Neural progenitor cell (in vitro differentiated cells): Measurements from ENCODE around the gene KLB. TPM values are rescaled to one million over a fixed set of nuclear protein-coding genes. Genes with fewer than 3 reads are reported as not detected.

Experiments
- DNase-seq: peaks from one replicate; pipeline ENCODE4 v3.0.0-alpha.2; 2016; ENCODE audit warnings: low spot score
- H2AFZ ChIP-seq: fragments of 200-600 bp; sonication (generic); replicated peaks from 2 replicates; pipeline ENCODE4 v1.6.1; 2016; ENCODE audit warnings: antibody characterized with exemption
- H3F3A ChIP-seq: fragments of 200-600 bp; sonication (generic); 2 replicates; pipeline ENCODE4 v1.6.1; 2016; ENCODE audit warnings: antibody characterized with exemption, low read depth
- H3K27ac ChIP-seq: fragments of 200-600 bp; sonication (generic); 2 replicates; pipeline ENCODE4 v1.5.1; 2016; ENCODE audit warnings: mild to moderate bottlenecking
- H3K27me3 ChIP-seq: fragments of 200-600 bp; sonication (generic); 2 replicates; pipeline ENCODE4 v1.6.1; 2016; ENCODE audit warnings: mild to moderate bottlenecking, moderate library complexity
- H3K36me3 ChIP-seq: fragments of 200-600 bp; sonication (generic); 2 replicates; pipeline ENCODE4 v1.5.1; 2016
- H3K4me1 ChIP-seq: fragments of 200-600 bp; sonication (generic); 2 replicates; pipeline ENCODE4 v1.6.1; 2016; ENCODE audit warnings: mixed run types
- H3K4me2 ChIP-seq: fragments of 200-600 bp; sonication (generic); 2 replicates; pipeline ENCODE4 v1.6.1; 2016
- H3K4me3 ChIP-seq: fragments of 200-600 bp; sonication (generic); 2 replicates; pipeline ENCODE4 v1.5.1; 2016
- H3K79me2 ChIP-seq: fragments of 200-600 bp; sonication (generic); 2 replicates; pipeline ENCODE4 v1.6.1; 2016; ENCODE audit warnings: low read depth
- H3K9ac ChIP-seq: fragments of 200-600 bp; sonication (generic); 2 replicates; pipeline ENCODE4 v1.6.1; 2016
- H3K9me3 ChIP-seq: fragments of 200-600 bp; sonication (generic); 2 replicates; pipeline ENCODE4 v1.5.1; 2016; ENCODE audit warnings: low read depth
- H4K20me1 ChIP-seq: fragments of 200-600 bp; sonication (generic); 2 replicates; pipeline ENCODE4 v1.6.1; 2016; ENCODE audit warnings: low read depth
- H3K27ac Mint-ChIP-seq: 3 replicates; pipeline ENCODE4 v1.8.0; 2021; ENCODE audit warnings: mixed read lengths
- H3K27me3 Mint-ChIP-seq: 2 replicates; pipeline ENCODE4 v1.8.0; 2022; ENCODE audit warnings: low read depth, mild to moderate bottlenecking, inconsistent platforms, moderate library complexity, mixed read lengths; ENCODE audit not compliant: insufficient read depth
- H3K36me3 Mint-ChIP-seq: 3 replicates; pipeline ENCODE4 v1.8.0; 2021; ENCODE audit warnings: mixed read lengths
- H3K4me1 Mint-ChIP-seq: 3 replicates; pipeline ENCODE4 v1.8.0; 2021; ENCODE audit warnings: mixed read lengths
- H3K4me3 Mint-ChIP-seq: 3 replicates; pipeline ENCODE4 v1.8.0; 2021; ENCODE audit warnings: mild to moderate bottlenecking, moderate library complexity, mixed read lengths
- H3K9me3 Mint-ChIP-seq: 3 replicates; pipeline ENCODE4 v1.8.0; 2020; ENCODE audit warnings: mixed read lengths
- CTCF ChIP-seq: fragments of 200-600 bp; sonication (generic); IDR thresholded peaks from 2 replicates; pipeline ENCODE4 v1.5.1; 2017; ENCODE audit warnings: antibody characterized with exemption, mild to moderate bottlenecking
- EZH2 ChIP-seq: fragments of 200-600 bp; sonication (generic); IDR thresholded peaks from 2 replicates; pipeline ENCODE4 v1.6.1; 2017; ENCODE audit warnings: antibody characterized with exemption, mild to moderate bottlenecking, moderate library complexity
- EZH2phosphoT487 ChIP-seq: fragments of 200-600 bp; sonication (generic); IDR thresholded peaks from 2 replicates; pipeline ENCODE4 v1.6.1; 2017; ENCODE audit warnings: antibody characterized with exemption
- total RNA-seq: library from RNA; depleted of rRNA; stranded (reverse); fragments of >200 nt; gene quantifications from 2 replicates; pipeline ENCODE4 v1.2.3, GENCODE V29; 2015; ENCODE audit warnings: low replicate concordance

KLB gene
- total RNA-seq, 1 donor from 2014 or later = not detected

DNA sequence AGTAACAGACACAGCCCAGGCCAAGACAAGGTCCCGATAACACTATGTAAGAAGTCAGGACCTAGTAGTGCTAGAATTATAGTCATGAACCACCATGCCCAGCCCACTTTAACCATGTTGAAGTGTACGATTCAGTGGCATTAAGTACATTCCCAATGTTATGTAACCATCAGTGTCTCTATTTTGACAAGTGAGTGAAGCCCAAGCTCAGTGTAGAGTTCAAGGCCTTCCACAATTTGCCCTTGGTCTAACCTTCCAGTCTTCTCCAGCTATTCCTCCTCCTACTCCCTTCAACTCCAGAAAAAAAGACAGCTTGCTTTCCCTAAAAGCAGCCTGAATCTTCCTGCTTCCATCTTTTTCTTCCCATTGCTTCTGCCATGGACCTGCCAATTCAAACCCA, 83.6 kb downstream of the KLB start:
- no peaks in the 10 kb centered on the region for H3K27me3 Mint-ChIP-seq
- no peaks in the 10 kb centered on the region for H3F3A ChIP-seq

DNA sequence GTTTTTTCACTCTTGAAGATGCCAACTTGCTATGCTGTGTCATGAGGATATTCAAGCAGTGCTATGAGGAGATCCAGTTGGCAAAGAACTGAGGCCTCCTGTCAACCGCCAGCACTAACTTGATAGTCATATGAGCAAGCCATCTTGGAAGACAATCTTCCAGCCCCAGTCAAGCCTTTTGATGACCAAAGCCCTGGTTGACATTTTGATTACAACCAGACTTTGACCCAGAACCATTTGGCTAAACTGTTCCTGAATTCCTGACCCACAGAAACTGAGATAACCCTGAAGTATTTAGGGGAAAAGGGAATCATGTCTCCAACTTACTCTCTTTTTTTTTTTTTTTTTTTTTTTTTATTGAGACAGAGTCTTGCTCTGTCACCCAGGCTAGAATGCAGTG, 87.6 kb downstream of the KLB start:
- Mint-ChIP-seq H3K27me3 (peaks cover 3% of the 10 kb centered on the region), H3K4me1 (no peaks in the 10 kb centered on the region), H3K9me3 (no peaks in the 10 kb centered on the region), H3K36me3 (no peaks in the 10 kb centered on the region), H3K27ac (no peak overlapping the region), H3K4me3 (no peak overlapping the region)
- no peaks in the 10 kb centered on the region for H3K79me2 ChIP-seq
- no peak for TF ChIP-seq EZH2phosphoT487
- no peak for TF ChIP-seq CTCF
- TF ChIP-seq EZH2 = no peak
- H3K4me1 ChIP-seq = no peaks in the 10 kb centered on the region
- no peak overlapping the region for H3K9ac ChIP-seq
- H3K27me3 ChIP-seq = no peaks in the 10 kb centered on the region
- no peak overlapping the region for H3K27ac ChIP-seq
- H3K4me3 ChIP-seq = no peak overlapping the region
- peaks cover 21% of the 10 kb centered on the region for H3F3A ChIP-seq
- no peak overlapping the region for H2AFZ ChIP-seq
- H3K36me3 ChIP-seq = peaks cover 9% of the 10 kb centered on the region
- H3K4me2 ChIP-seq = no peak overlapping the region
- DNase-seq = no peak
- H4K20me1 ChIP-seq = no peaks in the 10 kb centered on the region
- H3K9me3 ChIP-seq = no peaks in the 10 kb centered on the region

More for the DNA sequence above, 83.6 kb downstream of the KLB start:
- Histone ChIP-seq H4K20me1 (no peaks in the 10 kb centered on the region), H3K79me2 (no peaks in the 10 kb centered on the region), H3K9me3 (no peaks in the 10 kb centered on the region), H3K4me1 (no peaks in the 10 kb centered on the region), H3K27me3 (no peaks in the 10 kb centered on the region), H3K9ac (no peak overlapping the region), H3K27ac (no peak overlapping the region), H2AFZ (no peak overlapping the region), H3K36me3 (no peaks in the 10 kb centered on the region), H3K4me3 (no peak overlapping the region), H3K4me2 (no peak overlapping the region)
- DNase-seq = no peak
- no peak overlapping the region for H3K4me3 Mint-ChIP-seq
- H3K4me1 Mint-ChIP-seq = no peaks in the 10 kb centered on the region
- TF ChIP-seq EZH2phosphoT487 (no peak), CTCF (no peak), EZH2 (no peak)
- no peak overlapping the region for H3K27ac Mint-ChIP-seq
- H3K36me3 Mint-ChIP-seq = no peaks in the 10 kb centered on the region
- H3K9me3 Mint-ChIP-seq = no peaks in the 10 kb centered on the region

DNA sequence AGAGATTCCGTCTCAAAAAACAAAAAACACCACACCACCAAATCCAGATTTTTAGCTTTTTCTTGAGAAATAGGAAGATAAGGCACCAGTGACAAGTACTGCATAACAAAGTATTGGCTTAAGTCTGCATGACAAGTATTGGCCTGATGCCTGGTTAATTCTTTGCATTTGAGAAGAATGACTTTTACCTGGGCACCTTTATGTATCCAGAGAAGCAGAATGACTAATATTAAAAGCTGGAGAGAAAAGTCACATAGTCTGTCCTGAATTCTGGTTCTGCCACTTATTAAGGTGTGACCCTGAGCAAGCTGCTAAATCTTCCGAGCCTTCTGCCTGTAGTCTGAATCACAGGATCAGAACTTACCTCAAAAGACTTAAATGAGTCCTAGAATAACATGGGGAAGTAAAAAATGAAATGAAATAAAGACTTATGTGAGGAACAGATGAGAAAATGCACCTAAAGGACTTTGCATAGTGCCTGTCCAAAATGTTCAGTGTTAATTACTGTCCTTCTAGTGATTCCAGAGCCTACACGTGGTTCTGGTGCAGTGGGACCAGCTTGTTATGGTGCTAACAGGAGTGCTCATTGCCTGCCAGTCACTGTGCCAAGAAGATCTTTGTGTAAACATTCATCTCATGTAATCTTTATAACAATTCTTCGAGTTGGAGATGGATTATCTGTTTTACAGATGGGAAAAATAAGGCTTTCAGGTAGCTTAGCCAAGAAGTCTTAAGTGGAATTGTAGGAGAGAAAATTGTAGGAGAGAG, 88.9 kb downstream of the KLB start:
- no peaks in the 10 kb centered on the region for H3K4me1 ChIP-seq
- no peaks in the 10 kb centered on the region for H4K20me1 ChIP-seq
- no peak overlapping the region for H3K9ac ChIP-seq
- Mint-ChIP-seq H3K27ac (no peak overlapping the region), H3K36me3 (peaks cover 3% of the 10 kb centered on the region), H3K9me3 (no peaks in the 10 kb centered on the region), H3K4me1 (no peaks in the 10 kb centered on the region), H3K4me3 (no peak overlapping the region), H3K27me3 (peaks cover 3% of the 10 kb centered on the region)
- H2AFZ ChIP-seq = no peak overlapping the region
- no peaks in the 10 kb centered on the region for H3K27me3 ChIP-seq
- H3K9me3 ChIP-seq = no peaks in the 10 kb centered on the region
- no peak overlapping the region for H3K27ac ChIP-seq
- no peak for DNase-seq
- H3F3A ChIP-seq = peaks cover 28% of the 10 kb centered on the region
- no peak overlapping the region for H3K4me2 ChIP-seq
- peaks cover 13% of the 10 kb centered on the region for H3K36me3 ChIP-seq
- H3K4me3 ChIP-seq = no peak overlapping the region
- no peaks in the 10 kb centered on the region for H3K79me2 ChIP-seq
- TF ChIP-seq CTCF (no peak), EZH2phosphoT487 (no peak), EZH2 (no peak)
